ENCODE measurements around the gene TBC1D13. TPM values are rescaled to one million over a fixed set of nuclear protein-coding genes. Genes with fewer than 3 reads are reported as not detected.
"Not testable (repeated sequence)": the region's sequence is repeated elsewhere in the genome, so short reads cannot be mapped to it uniquely, and the experiment has no call there.

Gene TBC1D13
- total RNA-seq, 1 donor from 2014 or later: 20.5 TPM

- Mint-ChIP-seq H3K27ac (no peak overlapping the region), H3K9me3 (no peaks in the 10 kb centered on the region), H3K4me3 (ENCODE audit: low read depth) (no peak overlapping the region), H3K27me3 (ENCODE audit: low read depth) (no peaks in the 10 kb centered on the region), H3K4me1 (ENCODE audit: low read depth) (peaks cover 9% of the 10 kb centered on the region), H3K36me3 (ENCODE audit: low read depth) (peaks cover 29% of the 10 kb centered on the region)
- intact Hi-C loops (cut with micrococcal nuclease): no loop called here
- no peak for DNase-seq (ENCODE audit: low spot score)
Measured at GRCh38 chr9:128792978-128793686, 6.1 kb downstream of the TBC1D13 start.

- H3K27me3 Mint-ChIP-seq (ENCODE audit: low read depth); H3K4me3 Mint-ChIP-seq (ENCODE audit: low read depth); H3K4me1 Mint-ChIP-seq (ENCODE audit: low read depth); intact Hi-C loops (cut with micrococcal nuclease); H3K9me3 Mint-ChIP-seq; H3K27ac Mint-ChIP-seq; DNase-seq (ENCODE audit: low spot score): not testable (repeated sequence)
- H3K36me3 Mint-ChIP-seq (ENCODE audit: low read depth): peaks cover 40% of the 10 kb centered on the region
Measured at GRCh38 chr9:128794961-128795360, 7.9 kb downstream of the TBC1D13 start.

GRCh38 chr9:128798896-128799295 lies 11.8 kb downstream of the TBC1D13 start:
- intact Hi-C loops (cut with micrococcal nuclease): no loop called here
- no peak overlapping the region for H3K27ac Mint-ChIP-seq
- no peaks in the 10 kb centered on the region for H3K27me3 Mint-ChIP-seq (ENCODE audit: low read depth)
- no peaks in the 10 kb centered on the region for H3K9me3 Mint-ChIP-seq
- no peaks in the 10 kb centered on the region for H3K4me1 Mint-ChIP-seq (ENCODE audit: low read depth)
- H3K36me3 Mint-ChIP-seq (ENCODE audit: low read depth): peaks cover 32% of the 10 kb centered on the region
- H3K4me3 Mint-ChIP-seq (ENCODE audit: low read depth): no peak overlapping the region
- no peak for DNase-seq (ENCODE audit: low spot score)

GRCh38 chr9:128800061-128800460 lies 13.0 kb downstream of the TBC1D13 start:
- Mint-ChIP-seq H3K9me3 (no peaks in the 10 kb centered on the region), H3K27ac (no peak overlapping the region)

GRCh38 chr9:128802482-128802881 lies 15.4 kb downstream of the TBC1D13 start:
- no peak for DNase-seq (ENCODE audit: low spot score)
- H3K4me3 Mint-ChIP-seq (ENCODE audit: low read depth): no peak overlapping the region
- intact Hi-C loops (cut with micrococcal nuclease): no loop called here
- H3K36me3 Mint-ChIP-seq (ENCODE audit: low read depth): peaks cover 37% of the 10 kb centered on the region
- no peaks in the 10 kb centered on the region for H3K9me3 Mint-ChIP-seq
- H3K27me3 Mint-ChIP-seq (ENCODE audit: low read depth): no peaks in the 10 kb centered on the region
- H3K27ac Mint-ChIP-seq: no peak overlapping the region
- H3K4me1 Mint-ChIP-seq (ENCODE audit: low read depth): no peaks in the 10 kb centered on the region

More at GRCh38 chr9:128800061-128800460, 13.0 kb downstream of the TBC1D13 start:
- no peak for DNase-seq (ENCODE audit: low spot score)
- Mint-ChIP-seq H3K36me3 (ENCODE audit: low read depth) (peaks cover 31% of the 10 kb centered on the region), H3K4me1 (ENCODE audit: low read depth) (no peaks in the 10 kb centered on the region), H3K27me3 (ENCODE audit: low read depth) (no peaks in the 10 kb centered on the region), H3K4me3 (ENCODE audit: low read depth) (no peak overlapping the region)
- intact Hi-C loops (cut with micrococcal nuclease): no loop called here

GRCh38 chr9:128805661-128806060 lies 18.6 kb downstream of the TBC1D13 start:
- no peaks in the 10 kb centered on the region for H3K9me3 Mint-ChIP-seq
- H3K27me3 Mint-ChIP-seq (ENCODE audit: low read depth): no peaks in the 10 kb centered on the region
- DNase-seq (ENCODE audit: low spot score): no peak
- no peaks in the 10 kb centered on the region for H3K4me1 Mint-ChIP-seq (ENCODE audit: low read depth)
- peaks cover 27% of the 10 kb centered on the region for H3K36me3 Mint-ChIP-seq (ENCODE audit: low read depth)
- no peak overlapping the region for H3K4me3 Mint-ChIP-seq (ENCODE audit: low read depth)
- no peak overlapping the region for H3K27ac Mint-ChIP-seq
- intact Hi-C loops (cut with micrococcal nuclease): no loop called here

GRCh38 chr9:128807827-128808226 lies 20.8 kb downstream of the TBC1D13 start:
- DNase-seq (ENCODE audit: low spot score): no peak
- Mint-ChIP-seq H3K27me3 (ENCODE audit: low read depth) (no peaks in the 10 kb centered on the region), H3K9me3 (no peaks in the 10 kb centered on the region), H3K4me3 (ENCODE audit: low read depth) (no peak overlapping the region), H3K4me1 (ENCODE audit: low read depth) (no peaks in the 10 kb centered on the region), H3K27ac (no peak overlapping the region), H3K36me3 (ENCODE audit: low read depth) (peaks cover 21% of the 10 kb centered on the region)
- intact Hi-C loops (cut with micrococcal nuclease): no loop called here

- Mint-ChIP-seq H3K27ac (no peak overlapping the region), H3K36me3 (ENCODE audit: low read depth) (peaks cover 14% of the 10 kb centered on the region), H3K27me3 (ENCODE audit: low read depth) (no peaks in the 10 kb centered on the region), H3K4me3 (ENCODE audit: low read depth) (no peak overlapping the region), H3K9me3 (no peaks in the 10 kb centered on the region), H3K4me1 (ENCODE audit: low read depth) (no peaks in the 10 kb centered on the region)
- intact Hi-C loops (cut with micrococcal nuclease): no loop called here
- DNase-seq (ENCODE audit: low spot score): no peak
Measured at GRCh38 chr9:128808543-128808942, 21.5 kb downstream of the TBC1D13 start.

- no peaks in the 10 kb centered on the region for H3K4me1 Mint-ChIP-seq (ENCODE audit: low read depth)
- no peaks in the 10 kb centered on the region for H3K9me3 Mint-ChIP-seq
- H3K27me3 Mint-ChIP-seq (ENCODE audit: low read depth): no peaks in the 10 kb centered on the region
- peaks cover 11% of the 10 kb centered on the region for H3K36me3 Mint-ChIP-seq (ENCODE audit: low read depth)
- no peak overlapping the region for H3K4me3 Mint-ChIP-seq (ENCODE audit: low read depth)
- no peak for DNase-seq (ENCODE audit: low spot score)
- intact Hi-C loops (cut with micrococcal nuclease): no loop called here
- H3K27ac Mint-ChIP-seq: no peak overlapping the region
Measured at GRCh38 chr9:128809036-128809599, 22.1 kb downstream of the TBC1D13 start.

GRCh38 chr9:128809831-128810230 lies 22.8 kb downstream of the TBC1D13 start:
- H3K4me1 Mint-ChIP-seq (ENCODE audit: low read depth): no peaks in the 10 kb centered on the region
- DNase-seq (ENCODE audit: low spot score): no peak
- no peak overlapping the region for H3K4me3 Mint-ChIP-seq (ENCODE audit: low read depth)
- H3K27ac Mint-ChIP-seq: no peak overlapping the region
- H3K9me3 Mint-ChIP-seq: no peaks in the 10 kb centered on the region
- peaks cover 11% of the 10 kb centered on the region for H3K36me3 Mint-ChIP-seq (ENCODE audit: low read depth)
- H3K27me3 Mint-ChIP-seq (ENCODE audit: low read depth): no peaks in the 10 kb centered on the region
- intact Hi-C loops (cut with micrococcal nuclease): no loop called here

GRCh38 chr9:128810873-128811272 lies 23.8 kb downstream of the TBC1D13 start:
- intact Hi-C loops (cut with micrococcal nuclease): no loop called here
- H3K4me3 Mint-ChIP-seq (ENCODE audit: low read depth): no peak overlapping the region
- no peaks in the 10 kb centered on the region for H3K4me1 Mint-ChIP-seq (ENCODE audit: low read depth)
- peaks cover 7% of the 10 kb centered on the region for H3K36me3 Mint-ChIP-seq (ENCODE audit: low read depth)
- DNase-seq (ENCODE audit: low spot score): no peak
- no peaks in the 10 kb centered on the region for H3K9me3 Mint-ChIP-seq
- no peaks in the 10 kb centered on the region for H3K27me3 Mint-ChIP-seq (ENCODE audit: low read depth)
- no peak overlapping the region for H3K27ac Mint-ChIP-seq

- intact Hi-C loops (cut with micrococcal nuclease): no loop called here
- peak within 1 kb of the TSS; percentile 55 for H3K27ac Mint-ChIP-seq
Measured at GRCh38 chr9:128818099-128818838, 31.2 kb downstream of the TBC1D13 start, which contains the start of gene ENDOG. Gene ENDOG, plus strand, starts transcription at chr9:128818500. Its CDS starts 185 bp downstream, at chr9:128818685.

More at GRCh38 chr9:128818099-128818838, 31.2 kb downstream of the TBC1D13 start, which contains the start of gene ENDOG:
- Mint-ChIP-seq H3K36me3 (ENCODE audit: low read depth) (peaks cover 21% of the 10 kb centered on the region), H3K4me1 (ENCODE audit: low read depth) (peaks cover 12% of the 10 kb centered on the region), H3K4me3 (ENCODE audit: low read depth) (peak within 1 kb of the TSS; percentile 81), H3K9me3 (no peaks in the 10 kb centered on the region), H3K27me3 (ENCODE audit: low read depth) (no peaks in the 10 kb centered on the region)
- DNase-seq (ENCODE audit: low spot score): peak; percentile 98
